H9 (cell line): ENCODE results near the gene TMEM121. TPM values are rescaled to one million over a fixed set of nuclear protein-coding genes. Genes with fewer than 3 reads are reported as not detected.

Experiments
- DNase-seq: peaks from one replicate; pipeline ENCODE4 v3.0.0-alpha.2; 2017
- H2AFZ ChIP-seq: one replicate; pipeline ENCODE4 v1.6.1; 2013; ENCODE audit warnings: mild to moderate bottlenecking, low read length, control low read depth, moderate library complexity
- H2AK5ac ChIP-seq: 2 replicates; pipeline ENCODE4 v1.6.1; 2013; ENCODE audit warnings: low read length, control low read depth, mixed read lengths; ENCODE audit not compliant: insufficient read length
- H2BK120ac ChIP-seq: one replicate; pipeline ENCODE4 v1.6.1; 2013; ENCODE audit warnings: low read depth, mild to moderate bottlenecking, low read length, control low read depth, inconsistent platforms; ENCODE audit not compliant: poor library complexity, severe bottlenecking
- H2BK12ac ChIP-seq: 2 replicates; pipeline ENCODE4 v1.6.1; 2013; ENCODE audit warnings: low read length, control low read depth, mixed read lengths, low read depth; ENCODE audit not compliant: insufficient read length
- H2BK15ac ChIP-seq: 2 replicates; pipeline ENCODE4 v1.6.1; 2013; ENCODE audit warnings: low read depth, low read length, control low read depth
- H2BK20ac ChIP-seq: one replicate; pipeline ENCODE4 v1.6.1; 2013; ENCODE audit warnings: low read depth, mild to moderate bottlenecking, low read length, control low read depth, inconsistent platforms; ENCODE audit not compliant: poor library complexity, severe bottlenecking
- H2BK5ac ChIP-seq: 2 replicates; pipeline ENCODE4 v1.6.1; 2013; ENCODE audit warnings: low read length, control low read depth, mixed read lengths; ENCODE audit not compliant: insufficient read length
- H3K14ac ChIP-seq: 2 replicates; pipeline ENCODE4 v1.6.1; 2013; ENCODE audit warnings: low read length, control low read depth; ENCODE audit not compliant: insufficient read depth
- H3K18ac ChIP-seq: 2 replicates; pipeline ENCODE4 v1.6.1; 2013; ENCODE audit warnings: low read depth, mild to moderate bottlenecking, mixed read lengths, low read length, control low read depth; ENCODE audit not compliant: insufficient read length
- H3K23ac ChIP-seq: 2 replicates; pipeline ENCODE4 v1.6.1; 2013; ENCODE audit warnings: low read length, control low read depth, mixed read lengths, low read depth; ENCODE audit not compliant: insufficient read length
- H3K23me2 ChIP-seq: 2 replicates; pipeline ENCODE4 v1.6.1; 2013; ENCODE audit warnings: low read depth, mild to moderate bottlenecking, mixed read lengths, low read length, control low read depth; ENCODE audit not compliant: insufficient read length, poor library complexity, severe bottlenecking
- H3K27ac ChIP-seq: 2 replicates; pipeline ENCODE4 v1.5.1; 2013; ENCODE audit warnings: low read length, control low read depth, mixed read lengths, low read depth; ENCODE audit not compliant: insufficient read length
- H3K27me3 ChIP-seq: 2 replicates; pipeline ENCODE4 v1.6.1; 2013; ENCODE audit warnings: low read length, control low read depth, inconsistent platforms; ENCODE audit not compliant: insufficient read depth
- H3K4ac ChIP-seq: 2 replicates; pipeline ENCODE4 v1.6.1; 2013; ENCODE audit warnings: low read depth, mild to moderate bottlenecking, control low read depth, inconsistent platforms, low read length, moderate library complexity
- H3K4me1 ChIP-seq: 2 replicates; pipeline ENCODE4 v1.6.1; 2013; ENCODE audit warnings: low read length, control low read depth, inconsistent platforms; ENCODE audit not compliant: insufficient read depth
- H3K4me2 ChIP-seq: 2 replicates; pipeline ENCODE4 v1.6.1; 2013; ENCODE audit warnings: low read length, control low read depth, mixed read lengths; ENCODE audit not compliant: insufficient read length, insufficient read depth
- H3K56ac ChIP-seq: 2 replicates; pipeline ENCODE4 v1.6.1; 2013; ENCODE audit warnings: low read depth, mild to moderate bottlenecking, mixed read lengths, low read length, control low read depth; ENCODE audit not compliant: insufficient read length
- H3K79me1 ChIP-seq: 2 replicates; pipeline ENCODE4 v1.6.1; 2013; ENCODE audit warnings: low read depth, mild to moderate bottlenecking, moderate library complexity, low read length, control low read depth, inconsistent platforms; ENCODE audit not compliant: insufficient read depth, poor library complexity, severe bottlenecking
- H3K79me2 ChIP-seq: 2 replicates; pipeline ENCODE4 v1.6.1; 2013; ENCODE audit warnings: low read length, control low read depth, inconsistent platforms; ENCODE audit not compliant: insufficient read depth
- H3K9ac ChIP-seq: 2 replicates; pipeline ENCODE4 v1.6.1; 2013; ENCODE audit warnings: low read length, control low read depth, mixed read lengths; ENCODE audit not compliant: insufficient read length; ENCODE audit errors: extremely low read depth
- H3K9me3 ChIP-seq: one replicate; pipeline ENCODE4 v1.6.1; 2013; ENCODE audit warnings: low read depth, low read length, inconsistent platforms; ENCODE audit not compliant: control insufficient read depth
- H3T11ph ChIP-seq: one replicate; pipeline ENCODE4 v1.6.1; 2013; ENCODE audit warnings: mild to moderate bottlenecking, low read length, control low read depth, inconsistent platforms
- H4K20me1 ChIP-seq: one replicate; pipeline ENCODE4 v1.6.1; 2013; ENCODE audit not compliant: control insufficient read depth, insufficient read length, insufficient read depth
- H4K5ac ChIP-seq: 2 replicates; pipeline ENCODE4 v1.6.1; 2013; ENCODE audit warnings: low read depth, mild to moderate bottlenecking, mixed read lengths, low read length, control low read depth; ENCODE audit not compliant: insufficient read length
- H4K8ac ChIP-seq: replicated peaks from 2 replicates; pipeline ENCODE4 v1.6.1; 2013; ENCODE audit warnings: low read length, control low read depth, mixed read lengths, low read depth; ENCODE audit not compliant: insufficient read length
- H4K91ac ChIP-seq: 2 replicates; pipeline ENCODE4 v1.6.1; 2013; ENCODE audit warnings: low read depth, mild to moderate bottlenecking, moderate library complexity, mixed read lengths, low read length, control low read depth; ENCODE audit not compliant: insufficient read length
- H3K27ac Mint-ChIP-seq, 3 experiments: 2 replicates in 2 of 3; 3 replicates in 1 of 3; pipeline ENCODE4 v1.8.0; 2020 to 2021; ENCODE audit warnings: mixed read lengths in 3 of 3, mild to moderate bottlenecking in 1 of 3, moderate library complexity in 1 of 3
- H3K27me3 Mint-ChIP-seq: 2 replicates; pipeline ENCODE4 v1.8.0; 2021; ENCODE audit warnings: low read depth, mild to moderate bottlenecking, moderate library complexity, mixed read lengths
- H3K36me3 Mint-ChIP-seq, 3 experiments: 2 replicates in 2 of 3; 3 replicates in 1 of 3; pipeline ENCODE4 v1.8.0; 2020 to 2021; ENCODE audit warnings: low read depth in 3 of 3, mixed read lengths in 3 of 3; ENCODE audit not compliant: insufficient read depth in 1 of 3
- H3K4me1 Mint-ChIP-seq, 2 experiments: 2 replicates each; pipeline ENCODE4 v1.8.0; 2020; ENCODE audit warnings: mixed read lengths in 2 of 2
- H3K4me3 Mint-ChIP-seq, 2 experiments: 2 replicates in 1 of 2; 3 replicates in 1 of 2; pipeline ENCODE4 v1.8.0; 2020 to 2021; ENCODE audit warnings: mild to moderate bottlenecking in 2 of 2, mixed read lengths in 2 of 2, moderate library complexity in 1 of 2
- H3K9me3 Mint-ChIP-seq, 2 experiments: 2 replicates in 1 of 2; 3 replicates in 1 of 2; pipeline ENCODE4 v1.8.0; 2020; ENCODE audit warnings: mild to moderate bottlenecking in 2 of 2, mixed read lengths in 2 of 2, moderate library complexity in 1 of 2
- WGBS: extraction: QIAGEN DNeasy Blood & Tissue Kit; methylation state at CpG from one replicate; pipeline ENCODE4 v1.1.7; 2013; ENCODE audit warnings: missing lambda C conversion rate, low lambda C conversion rate, mixed read lengths; ENCODE audit not compliant: insufficient read length; ENCODE audit errors: extremely low coverage; 5-methylcytosine and 5-hydroxymethylcytosine counted together
- total RNA-seq: library from RNA; stranded (reverse); gene quantifications from 2 replicates; pipeline ENCODE4 v1.2.1, GENCODE V29; 2021
- TF ChIP-seq, protein P1 (sequence below): fragments of 200-600 bp; sonication (generic); conservative IDR thresholded peaks from 3 replicates; pipeline ENCODE4 v1.8.0; 2021; ENCODE audit warnings: antibody characterized with exemption, mild to moderate bottlenecking

Gene TMEM121
- total RNA-seq, 1 experiment from 2014 or later, result 2.6 TPM

DNA sequence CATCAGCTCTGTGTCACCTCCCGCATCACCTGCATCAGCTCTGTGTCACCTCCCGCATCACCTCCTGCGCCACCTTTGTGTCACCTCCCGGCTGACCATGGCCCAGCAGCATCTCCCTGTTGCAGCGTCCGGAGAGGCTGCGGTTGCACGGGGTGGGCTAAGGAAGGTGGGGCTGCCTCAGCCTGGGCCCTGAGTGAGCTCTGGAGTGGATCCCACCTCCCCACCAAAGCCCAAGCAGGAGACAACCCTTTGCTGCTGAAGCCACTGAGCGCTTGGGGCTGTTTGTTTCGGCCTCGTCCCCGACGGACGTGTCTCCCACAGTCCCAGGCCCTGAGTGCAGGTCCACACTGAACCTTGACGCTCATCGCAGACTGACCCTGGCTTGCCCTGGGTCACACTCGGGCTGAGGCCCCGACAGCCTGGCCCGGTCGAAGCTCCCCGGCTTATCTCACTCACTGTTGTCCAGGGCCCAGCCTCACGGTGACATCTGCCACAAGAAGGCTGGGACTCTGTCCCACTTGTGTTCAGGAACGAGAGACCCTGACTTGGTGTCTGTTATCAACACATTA, 12.2 kb downstream of the TMEM121 start:
- Histone ChIP-seq H3K23ac (no peak overlapping the region), H4K20me1 (no peaks in the 10 kb centered on the region), H3K14ac (no peak overlapping the region), H4K8ac (no peak overlapping the region), H3K23me2 (no peaks in the 10 kb centered on the region), H2AFZ (no peak overlapping the region), H4K91ac (no peak overlapping the region), H3K79me1 (no peaks in the 10 kb centered on the region), H4K5ac (no peak overlapping the region), H3K4ac (no peak overlapping the region), H3K79me2 (no peaks in the 10 kb centered on the region), H3K9ac (no peak overlapping the region), H3K18ac (no peak overlapping the region), H2BK20ac (no peak overlapping the region), H3K27ac (no peak overlapping the region), H2BK12ac (no peak overlapping the region), H3K9me3 (peaks cover 23% of the 10 kb centered on the region), H3T11ph (no peak overlapping the region), H3K4me1 (no peaks in the 10 kb centered on the region), H3K56ac (no peak overlapping the region), H2BK5ac (no peak overlapping the region), H3K27me3 (no peaks in the 10 kb centered on the region), H3K4me2 (no peak overlapping the region), H2BK15ac (no peak overlapping the region), H2AK5ac (no peak overlapping the region), H2BK120ac (no peak overlapping the region)
- peaks cover 18% of the 10 kb centered on the region; the same call in 1 of the 2 replicates for H3K27me3 Mint-ChIP-seq
- no peak overlapping the region; a peak in 1 of 5 replicates for H3K4me3 Mint-ChIP-seq
- H3K27ac Mint-ChIP-seq, result no peak overlapping the region
- TF ChIP-seq, protein P1, sequence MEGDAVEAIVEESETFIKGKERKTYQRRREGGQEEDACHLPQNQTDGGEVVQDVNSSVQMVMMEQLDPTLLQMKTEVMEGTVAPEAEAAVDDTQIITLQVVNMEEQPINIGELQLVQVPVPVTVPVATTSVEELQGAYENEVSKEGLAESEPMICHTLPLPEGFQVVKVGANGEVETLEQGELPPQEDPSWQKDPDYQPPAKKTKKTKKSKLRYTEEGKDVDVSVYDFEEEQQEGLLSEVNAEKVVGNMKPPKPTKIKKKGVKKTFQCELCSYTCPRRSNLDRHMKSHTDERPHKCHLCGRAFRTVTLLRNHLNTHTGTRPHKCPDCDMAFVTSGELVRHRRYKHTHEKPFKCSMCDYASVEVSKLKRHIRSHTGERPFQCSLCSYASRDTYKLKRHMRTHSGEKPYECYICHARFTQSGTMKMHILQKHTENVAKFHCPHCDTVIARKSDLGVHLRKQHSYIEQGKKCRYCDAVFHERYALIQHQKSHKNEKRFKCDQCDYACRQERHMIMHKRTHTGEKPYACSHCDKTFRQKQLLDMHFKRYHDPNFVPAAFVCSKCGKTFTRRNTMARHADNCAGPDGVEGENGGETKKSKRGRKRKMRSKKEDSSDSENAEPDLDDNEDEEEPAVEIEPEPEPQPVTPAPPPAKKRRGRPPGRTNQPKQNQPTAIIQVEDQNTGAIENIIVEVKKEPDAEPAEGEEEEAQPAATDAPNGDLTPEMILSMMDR, result no peak
- peaks cover 38 to 88% of the 10 kb centered on the region in 2 experiments for H3K9me3 Mint-ChIP-seq
- H3K36me3 Mint-ChIP-seq, result peaks cover 0 to 6% (median 0%) of the 10 kb centered on the region in 3 experiments; a peak in 2 of 7 replicates
- no peaks in the 10 kb centered on the region for H3K4me1 Mint-ChIP-seq
- DNase-seq, result no peak
- WGBS, result no CpG with 5 or more reads among the region's 23 CpGs
